SK-N-SH treated with all-trans-retinoic acid at 6 μM for 48 hours (cell line): ENCODE data around the gene BCL2L13.

Experiments used
- ARNTL ChIP-seq: fragments of 450-650 bp; formaldehyde crosslinking; IDR thresholded peaks from 2 replicates; pipeline ENCODE4 v1.5.0; 2020; ENCODE audit warnings: low read depth, mild to moderate bottlenecking, moderate library complexity, borderline replicate concordance
- BACH2 ChIP-seq: fragments of 250-450 bp; sonication (Bioruptor Pico); IDR thresholded peaks from 2 replicates; pipeline ENCODE4 v1.9.0; 2021; ENCODE audit warnings: mild to moderate bottlenecking, borderline replicate concordance
- GLIS3 ChIP-seq: fragments of 250-450 bp; sonication (Bioruptor Pico); IDR thresholded peaks from 2 replicates; pipeline ENCODE4 v1.5.0; 2020; ENCODE audit warnings: mild to moderate bottlenecking, moderate library complexity
- ISL1 ChIP-seq: fragments of 250-450 bp; sonication (Bioruptor Pico); IDR thresholded peaks from 2 replicates; pipeline ENCODE4 v2.1.2; 2022; ENCODE audit warnings: mild to moderate bottlenecking, moderate library complexity
- POU6F1 ChIP-seq: fragments of 250-450 bp; sonication (Bioruptor Pico); IDR thresholded peaks from 2 replicates; pipeline ENCODE4 v1.8.0; 2021; ENCODE audit warnings: low read depth, mild to moderate bottlenecking, moderate library complexity, borderline replicate concordance
- RARB ChIP-seq: fragments of 250-450 bp; sonication (Bioruptor Pico); IDR thresholded peaks from 2 replicates; pipeline ENCODE4 v1.8.0; 2021; ENCODE audit warnings: mild to moderate bottlenecking, moderate library complexity
- SNAI2 ChIP-seq: fragments of 250-450 bp; sonication (Bioruptor Pico); IDR thresholded peaks from 2 replicates; pipeline ENCODE4 v1.5.0; 2020; ENCODE audit warnings: mild to moderate bottlenecking, moderate library complexity
- TCF4 ChIP-seq: fragments of 250-450 bp; sonication (Bioruptor Pico); IDR thresholded peaks from 2 replicates; pipeline ENCODE4 v1.8.0; 2021; ENCODE audit warnings: mild to moderate bottlenecking, moderate library complexity, borderline replicate concordance
- ZFP3 ChIP-seq: fragments of 250-450 bp; sonication (Bioruptor Pico); IDR thresholded peaks from 2 replicates; pipeline ENCODE4 v1.5.0; 2020; ENCODE audit warnings: mild to moderate bottlenecking, moderate library complexity
- ZFP30 ChIP-seq: fragments of 450-650 bp; formaldehyde crosslinking; IDR thresholded peaks from 2 replicates; pipeline ENCODE4 v1.5.0; 2022; ENCODE audit warnings: mild to moderate bottlenecking, moderate library complexity
- ZNF565 ChIP-seq: fragments of 450-650 bp; formaldehyde crosslinking; conservative IDR thresholded peaks from 2 replicates; pipeline ENCODE4 v1.5.0; 2020; ENCODE audit warnings: low read depth, mild to moderate bottlenecking, moderate library complexity
- ZNF70 ChIP-seq: fragments of 450-650 bp; formaldehyde crosslinking; IDR thresholded peaks from 2 replicates; pipeline ENCODE4 v1.5.0; 2020; ENCODE audit warnings: mild to moderate bottlenecking, moderate library complexity
- TF ChIP-seq, protein P1 (sequence below): fragments of 250-450 bp; sonication (Bioruptor Pico); IDR thresholded peaks from 2 replicates; pipeline ENCODE4 v1.5.1; 2020; ENCODE audit warnings: low read depth, mild to moderate bottlenecking, moderate library complexity
- TF ChIP-seq, protein P2 (sequence below): fragments of 250-450 bp; sonication (Bioruptor Pico); IDR thresholded peaks from 2 replicates; pipeline ENCODE4 v1.8.0; 2020; ENCODE audit warnings: mild to moderate bottlenecking, moderate library complexity, borderline replicate concordance

DNA sequence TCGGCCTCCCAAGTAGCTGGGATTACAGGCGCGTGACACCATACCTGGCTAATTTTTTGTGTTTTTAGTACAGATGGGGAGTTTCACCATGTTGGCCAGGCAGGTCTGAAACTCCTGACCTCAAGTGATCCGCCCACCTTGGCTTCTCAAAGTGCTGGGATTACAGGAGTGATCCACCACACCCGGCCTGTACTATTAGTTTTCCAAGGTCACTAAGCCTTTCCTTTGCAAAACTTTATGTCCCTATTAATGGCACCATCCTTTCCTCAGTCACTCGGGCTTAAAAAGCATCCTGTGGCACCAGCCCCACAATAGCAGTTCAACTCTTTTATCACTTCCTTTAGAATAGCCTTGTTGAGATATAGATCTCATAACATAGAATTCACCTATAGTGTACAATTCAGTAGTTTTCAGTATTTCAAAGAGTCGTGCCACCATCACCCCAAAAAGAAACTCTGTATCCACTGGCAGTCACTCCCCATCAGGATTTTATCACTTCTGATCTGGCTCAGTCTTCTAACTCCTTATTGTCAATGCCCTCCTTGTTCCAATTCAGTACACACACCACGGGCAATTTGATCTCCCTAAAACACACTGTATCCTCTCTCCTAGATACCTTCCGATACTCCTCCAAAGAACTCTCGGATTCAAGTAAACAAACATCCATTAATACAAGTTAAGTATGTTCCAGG is 921 bp upstream of the BCL2L13 start:
- TF ChIP-seq ZFP3 (CRISPR knock-in tag) (no peak), ISL1 (no peak), BACH2 (no peak), ZFP30 (CRISPR knock-in tag) (no peak), TCF4 (no peak), GLIS3 (no peak), ZNF565 (CRISPR knock-in tag) (no peak), RARB (CRISPR knock-in tag) (no peak), SNAI2 (no peak), ZNF70 (CRISPR knock-in tag) (no peak), POU6F1 (CRISPR knock-in tag) (no peak), ARNTL (CRISPR knock-in tag) (no peak)
- TF ChIP-seq, protein P1, sequence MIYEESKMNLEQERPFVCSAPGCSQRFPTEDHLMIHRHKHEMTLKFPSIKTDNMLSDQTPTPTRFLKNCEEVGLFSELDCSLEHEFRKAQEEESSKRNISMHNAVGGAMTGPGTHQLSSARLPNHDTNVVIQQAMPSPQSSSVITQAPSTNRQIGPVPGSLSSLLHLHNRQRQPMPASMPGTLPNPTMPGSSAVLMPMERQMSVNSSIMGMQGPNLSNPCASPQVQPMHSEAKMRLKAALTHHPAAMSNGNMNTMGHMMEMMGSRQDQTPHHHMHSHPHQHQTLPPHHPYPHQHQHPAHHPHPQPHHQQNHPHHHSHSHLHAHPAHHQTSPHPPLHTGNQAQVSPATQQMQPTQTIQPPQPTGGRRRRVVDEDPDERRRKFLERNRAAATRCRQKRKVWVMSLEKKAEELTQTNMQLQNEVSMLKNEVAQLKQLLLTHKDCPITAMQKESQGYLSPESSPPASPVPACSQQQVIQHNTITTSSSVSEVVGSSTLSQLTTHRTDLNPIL (CRISPR knock-in tag): no peak
- TF ChIP-seq, protein P2, sequence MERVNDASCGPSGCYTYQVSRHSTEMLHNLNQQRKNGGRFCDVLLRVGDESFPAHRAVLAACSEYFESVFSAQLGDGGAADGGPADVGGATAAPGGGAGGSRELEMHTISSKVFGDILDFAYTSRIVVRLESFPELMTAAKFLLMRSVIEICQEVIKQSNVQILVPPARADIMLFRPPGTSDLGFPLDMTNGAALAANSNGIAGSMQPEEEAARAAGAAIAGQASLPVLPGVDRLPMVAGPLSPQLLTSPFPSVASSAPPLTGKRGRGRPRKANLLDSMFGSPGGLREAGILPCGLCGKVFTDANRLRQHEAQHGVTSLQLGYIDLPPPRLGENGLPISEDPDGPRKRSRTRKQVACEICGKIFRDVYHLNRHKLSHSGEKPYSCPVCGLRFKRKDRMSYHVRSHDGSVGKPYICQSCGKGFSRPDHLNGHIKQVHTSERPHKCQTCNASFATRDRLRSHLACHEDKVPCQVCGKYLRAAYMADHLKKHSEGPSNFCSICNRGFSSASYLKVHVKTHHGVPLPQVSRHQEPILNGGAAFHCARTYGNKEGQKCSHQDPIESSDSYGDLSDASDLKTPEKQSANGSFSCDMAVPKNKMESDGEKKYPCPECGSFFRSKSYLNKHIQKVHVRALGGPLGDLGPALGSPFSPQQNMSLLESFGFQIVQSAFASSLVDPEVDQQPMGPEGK: no peak
